Endodermal cell (in vitro differentiated cells): ENCODE measurements around the gene HBS1L. TPM values are rescaled to one million over a fixed set of nuclear protein-coding genes. Genes with fewer than 3 reads are reported as not detected.

Source experiments
- DNase-seq: peaks from one replicate; pipeline ENCODE4 v3.0.0-alpha.2; 2017
- H3K27ac ChIP-seq: 2 replicates; pipeline ENCODE4 v1.5.1; 2013; ENCODE audit warnings: mild to moderate bottlenecking, low read depth, low read length, moderate library complexity
- H3K27me3 ChIP-seq: 2 replicates; pipeline ENCODE4 v1.6.1; 2013; ENCODE audit warnings: mild to moderate bottlenecking, low read length, moderate library complexity; ENCODE audit not compliant: insufficient read depth, control insufficient read depth, poor library complexity, severe bottlenecking
- H3K36me3 ChIP-seq: 2 replicates; pipeline ENCODE4 v1.7.0; 2013; ENCODE audit warnings: mild to moderate bottlenecking, low read length, moderate library complexity; ENCODE audit not compliant: control insufficient read depth, insufficient read depth
- H3K4me1 ChIP-seq: one replicate; pipeline ENCODE4 v1.7.0; 2013; ENCODE audit warnings: low read length; ENCODE audit not compliant: control insufficient read depth, insufficient read depth
- H3K4me3 ChIP-seq: 2 replicates; pipeline ENCODE4 v1.5.1; 2013; ENCODE audit warnings: mild to moderate bottlenecking, low read length, moderate library complexity
- H3K9ac ChIP-seq: 2 replicates; pipeline ENCODE4 v1.6.1; 2013; ENCODE audit warnings: mild to moderate bottlenecking, low read length, moderate library complexity; ENCODE audit not compliant: poor library complexity, severe bottlenecking; ENCODE audit errors: extremely low read depth
- H3K9me3 ChIP-seq: 2 replicates; pipeline ENCODE4 v1.6.1; 2013; ENCODE audit warnings: mild to moderate bottlenecking, low read length, moderate library complexity; ENCODE audit not compliant: control insufficient read depth
- H3K27ac Mint-ChIP-seq: 2 replicates; pipeline ENCODE4 v1.8.0; 2020; ENCODE audit warnings: mixed read lengths
- H3K27me3 Mint-ChIP-seq: 2 replicates; pipeline ENCODE4 v1.8.0; 2021; ENCODE audit warnings: mild to moderate bottlenecking, mixed read lengths; ENCODE audit not compliant: insufficient read depth
- H3K36me3 Mint-ChIP-seq: 2 replicates; pipeline ENCODE4 v1.8.0; 2020; ENCODE audit warnings: low read depth, mixed read lengths
- H3K4me1 Mint-ChIP-seq: 2 replicates; pipeline ENCODE4 v1.8.0; 2020; ENCODE audit warnings: mixed read lengths
- H3K4me3 Mint-ChIP-seq: 2 replicates; pipeline ENCODE4 v1.8.0; 2020; ENCODE audit warnings: mild to moderate bottlenecking, moderate library complexity, mixed read lengths
- H3K9me3 Mint-ChIP-seq: 2 replicates; pipeline ENCODE4 v1.8.0; 2020; ENCODE audit warnings: mild to moderate bottlenecking, mixed read lengths
- WGBS, 2 experiments: methylation state at CpG; one replicate each; pipeline versions ENCODE4 v1.1.5 to v1.1.7; 2013; ENCODE audit warnings: missing lambda C conversion rate in 2 of 2, mixed read lengths in 1 of 2; ENCODE audit not compliant: insufficient coverage in 1 of 2, insufficient read length in 1 of 2; 5-methylcytosine and 5-hydroxymethylcytosine counted together
- total RNA-seq, 2 donors: library from RNA; stranded (reverse); fragmentation: NEBNext Ultra II Directional in 1 of 2; extraction: Animal tissue kit (Norgen Biotek cat#: 25700) in 1 of 2; gene quantifications; 2 replicates in 1 of 2; 3 replicates in 1 of 2; pipeline ENCODE4 v1.2.1, GENCODE V29; 2021
- TF ChIP-seq, protein P1 (sequence below): fragments of 200-600 bp; sonication (generic); conservative IDR thresholded peaks from 2 replicates; pipeline ENCODE4 v1.5.0; 2021; ENCODE audit warnings: antibody characterized with exemption, mild to moderate bottlenecking

HBS1L gene
- total RNA-seq, 2 donors from 2014 or later: 106 to 122 TPM

DNA sequence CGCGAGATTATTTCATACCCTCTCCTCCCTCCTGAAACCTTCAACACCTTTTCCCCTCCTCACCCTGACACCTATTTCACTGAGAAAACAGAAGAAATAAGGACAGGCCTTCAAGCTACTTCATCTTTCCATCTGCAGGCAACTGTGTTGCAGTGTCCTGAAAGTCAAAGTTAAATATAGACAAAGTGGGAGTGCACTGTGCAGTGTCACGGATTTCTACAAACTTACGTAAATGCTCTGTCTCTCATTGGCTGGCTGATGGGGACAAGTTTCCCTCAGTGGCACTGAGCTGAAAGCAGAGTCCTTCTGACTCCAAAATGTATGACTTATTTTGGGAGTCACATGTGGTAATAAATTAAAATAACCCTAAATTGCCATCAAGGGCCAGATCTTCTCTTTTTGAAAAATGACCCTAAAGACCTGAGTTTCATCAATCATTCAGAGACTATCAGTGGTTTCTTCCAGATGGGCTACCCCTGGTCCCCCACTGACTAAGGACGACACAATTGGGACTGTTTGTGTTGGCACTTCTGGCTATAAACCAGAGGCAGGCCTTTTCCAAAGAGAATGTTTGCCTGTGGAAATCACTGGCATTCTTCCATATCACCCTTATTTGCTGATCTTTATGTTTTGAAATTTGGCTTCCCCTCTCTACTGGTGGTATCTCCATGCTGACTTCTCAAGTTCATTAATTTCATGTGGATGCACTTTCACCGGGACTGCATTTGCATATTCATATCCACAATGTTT is 126.3 kb downstream of the HBS1L start:
- Histone ChIP-seq H3K4me3 (no peak overlapping the region), H3K9me3 (no peaks in the 10 kb centered on the region), H3K27ac (no peak overlapping the region), H3K27me3 (peaks cover 25% of the 10 kb centered on the region), H3K36me3 (no peaks in the 10 kb centered on the region), H3K4me1 (no peaks in the 10 kb centered on the region), H3K9ac (no peak overlapping the region)
- H3K4me1 Mint-ChIP-seq: no peaks in the 10 kb centered on the region
- H3K27me3 Mint-ChIP-seq: peaks cover 31% of the 10 kb centered on the region
- no peak for DNase-seq
- no peaks in the 10 kb centered on the region for H3K36me3 Mint-ChIP-seq
- no peak overlapping the region for H3K4me3 Mint-ChIP-seq
- no peak overlapping the region for H3K27ac Mint-ChIP-seq
- TF ChIP-seq, protein P1, sequence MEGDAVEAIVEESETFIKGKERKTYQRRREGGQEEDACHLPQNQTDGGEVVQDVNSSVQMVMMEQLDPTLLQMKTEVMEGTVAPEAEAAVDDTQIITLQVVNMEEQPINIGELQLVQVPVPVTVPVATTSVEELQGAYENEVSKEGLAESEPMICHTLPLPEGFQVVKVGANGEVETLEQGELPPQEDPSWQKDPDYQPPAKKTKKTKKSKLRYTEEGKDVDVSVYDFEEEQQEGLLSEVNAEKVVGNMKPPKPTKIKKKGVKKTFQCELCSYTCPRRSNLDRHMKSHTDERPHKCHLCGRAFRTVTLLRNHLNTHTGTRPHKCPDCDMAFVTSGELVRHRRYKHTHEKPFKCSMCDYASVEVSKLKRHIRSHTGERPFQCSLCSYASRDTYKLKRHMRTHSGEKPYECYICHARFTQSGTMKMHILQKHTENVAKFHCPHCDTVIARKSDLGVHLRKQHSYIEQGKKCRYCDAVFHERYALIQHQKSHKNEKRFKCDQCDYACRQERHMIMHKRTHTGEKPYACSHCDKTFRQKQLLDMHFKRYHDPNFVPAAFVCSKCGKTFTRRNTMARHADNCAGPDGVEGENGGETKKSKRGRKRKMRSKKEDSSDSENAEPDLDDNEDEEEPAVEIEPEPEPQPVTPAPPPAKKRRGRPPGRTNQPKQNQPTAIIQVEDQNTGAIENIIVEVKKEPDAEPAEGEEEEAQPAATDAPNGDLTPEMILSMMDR: no peak
- WGBS, 2 experiments: 90 to 98% methylated on average over 6 of the region's 6 CpGs
- no peaks in the 10 kb centered on the region for H3K9me3 Mint-ChIP-seq

DNA sequence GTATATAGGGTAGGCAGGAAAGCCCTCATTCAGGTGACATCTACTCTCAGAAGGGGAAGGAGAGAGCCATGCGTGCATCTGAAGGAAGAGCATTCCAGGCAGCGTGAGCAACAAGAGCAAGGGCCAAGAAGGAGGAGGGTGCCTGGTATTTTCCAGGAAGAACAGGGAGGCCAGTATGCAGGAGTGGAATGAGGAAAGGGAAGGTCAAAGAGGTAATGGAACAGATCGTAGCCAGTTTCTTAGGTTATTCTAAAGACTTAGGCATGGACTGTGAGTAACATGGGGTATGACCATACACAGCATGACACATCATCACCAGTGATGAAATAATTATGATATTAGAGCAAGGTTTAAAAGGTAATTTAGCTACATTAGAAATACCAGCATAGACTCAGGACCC is 128.8 kb downstream of the HBS1L start:
- WGBS, 2 experiments: 90 to 100% methylated on average over 2 to 3 of the region's 3 CpGs
- H3K9me3 Mint-ChIP-seq: no peaks in the 10 kb centered on the region
- Histone ChIP-seq H3K9ac (no peak overlapping the region), H3K4me3 (no peak overlapping the region), H3K27me3 (peaks cover 16% of the 10 kb centered on the region), H3K27ac (no peak overlapping the region), H3K4me1 (no peaks in the 10 kb centered on the region), H3K36me3 (no peaks in the 10 kb centered on the region), H3K9me3 (no peaks in the 10 kb centered on the region)
- H3K27ac Mint-ChIP-seq: no peak overlapping the region
- H3K4me3 Mint-ChIP-seq: no peak overlapping the region
- peaks cover 7% of the 10 kb centered on the region for H3K4me1 Mint-ChIP-seq
- no peaks in the 10 kb centered on the region for H3K36me3 Mint-ChIP-seq
- H3K27me3 Mint-ChIP-seq: peaks cover 20% of the 10 kb centered on the region
- no peak for DNase-seq
- TF ChIP-seq, protein P1: no peak

DNA sequence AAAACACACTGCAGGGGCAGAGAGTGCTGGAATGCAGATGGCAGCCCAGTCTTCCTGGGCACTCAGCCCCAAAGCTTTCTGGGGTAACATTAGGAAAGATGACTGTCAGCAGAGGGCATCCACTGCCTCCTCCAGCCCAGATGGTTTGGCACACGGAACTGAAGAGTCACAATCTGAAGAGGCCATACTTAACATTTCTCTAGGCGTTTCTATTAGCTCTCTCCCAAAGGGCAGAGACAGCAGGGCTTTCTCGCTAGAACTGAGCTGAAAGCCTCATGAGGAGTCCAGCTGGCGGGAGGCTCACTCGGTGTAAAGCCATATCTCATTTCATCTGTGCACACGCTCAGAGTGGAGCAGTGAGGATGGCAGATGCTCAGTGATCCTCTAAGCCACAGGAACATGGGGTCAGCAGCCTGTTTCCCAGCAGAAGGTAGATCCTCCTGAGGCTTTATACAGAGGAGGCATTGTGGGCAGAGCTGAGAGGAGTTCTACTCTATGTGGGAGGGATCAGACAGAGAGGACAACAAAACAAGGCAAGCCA is 132.8 kb downstream of the HBS1L start:
- peaks cover 7% of the 10 kb centered on the region for H3K4me1 Mint-ChIP-seq
- DNase-seq: no peak
- H3K4me3 Mint-ChIP-seq: no peak overlapping the region
- Histone ChIP-seq H3K4me1 (no peaks in the 10 kb centered on the region), H3K36me3 (no peaks in the 10 kb centered on the region), H3K27me3 (no peaks in the 10 kb centered on the region), H3K27ac (no peak overlapping the region), H3K4me3 (no peak overlapping the region), H3K9ac (no peak overlapping the region), H3K9me3 (no peaks in the 10 kb centered on the region)
- H3K27ac Mint-ChIP-seq: no peak overlapping the region
- no peaks in the 10 kb centered on the region for H3K9me3 Mint-ChIP-seq
- WGBS, 2 experiments: 73 to 90% methylated on average over 3 to 6 of the region's 6 CpGs
- H3K27me3 Mint-ChIP-seq: no peaks in the 10 kb centered on the region
- no peaks in the 10 kb centered on the region for H3K36me3 Mint-ChIP-seq
- TF ChIP-seq, protein P1: no peak
